Spleen (tissue), 7 donors: ENCODE results near the gene KIF26B.

Experiments used
- POLR2A ChIP-seq, 3 donors: fragments of 450-650 bp; IDR thresholded peaks; one replicate each; pipeline ENCODE4 v1.5.1; 2017; ENCODE audit warnings: antibody characterized with exemption in 3 of 3, mild to moderate bottlenecking in 1 of 3
- POLR2AphosphoS5 ChIP-seq, 3 donors: sonication (generic); formaldehyde crosslinking; IDR thresholded peaks; one replicate each; pipeline ENCODE4 v1.5.1; 2017; ENCODE audit warnings: antibody characterized with exemption in 3 of 3
- TF ChIP-seq, protein P1 (sequence below), 11 experiments: fragments of 200-600 bp in 7 of 11; fragments of 450-650 bp in 4 of 11; sonication (generic) in 4 of 11; IDR thresholded peaks in 8 of 11; conservative IDR thresholded peaks in 3 of 11; 1 replicate in 7 of 11; 2 replicates in 4 of 11; pipeline versions ENCODE4 v1.4.0 to v1.8.0; 2016 to 2021; ENCODE audit warnings: antibody characterized with exemption in 11 of 11, inconsistent platforms in 4 of 11, mild to moderate bottlenecking in 1 of 11
- donor health status: DM: no; HTN: no; CAD: no; lungs with moderate emphysema.
- donor health status: DM: no; HTN: no; CAD: no.
- donor health status: DM: no; HTN: no; CAD: no.

DNA sequence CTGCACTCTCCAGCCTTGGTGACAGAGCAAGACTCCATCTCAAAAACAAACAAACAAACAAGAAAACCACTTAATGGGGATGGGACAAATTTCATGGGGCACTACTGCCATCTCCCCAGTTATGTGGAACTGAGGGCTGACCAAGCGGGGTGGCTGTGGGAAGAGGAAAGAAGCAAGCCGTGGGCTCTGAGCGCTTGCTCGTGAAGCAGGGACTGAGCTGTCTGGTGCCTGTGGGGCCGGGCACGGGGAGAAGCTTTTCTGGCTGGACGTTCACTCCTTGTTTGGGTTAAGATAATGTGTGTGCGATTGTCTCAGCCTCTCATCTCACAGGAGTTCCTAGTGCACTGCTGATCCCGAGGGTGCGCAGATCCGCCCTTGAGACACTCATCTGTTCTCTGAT is 22.0 kb upstream of the KIF26B start:
- TF ChIP-seq POLR2AphosphoS5 (IDR thresholded peaks at IDR 0.05), result no peak
- TF ChIP-seq POLR2A (IDR thresholded peaks at IDR 0.05), result no peak
- TF ChIP-seq, protein P1, sequence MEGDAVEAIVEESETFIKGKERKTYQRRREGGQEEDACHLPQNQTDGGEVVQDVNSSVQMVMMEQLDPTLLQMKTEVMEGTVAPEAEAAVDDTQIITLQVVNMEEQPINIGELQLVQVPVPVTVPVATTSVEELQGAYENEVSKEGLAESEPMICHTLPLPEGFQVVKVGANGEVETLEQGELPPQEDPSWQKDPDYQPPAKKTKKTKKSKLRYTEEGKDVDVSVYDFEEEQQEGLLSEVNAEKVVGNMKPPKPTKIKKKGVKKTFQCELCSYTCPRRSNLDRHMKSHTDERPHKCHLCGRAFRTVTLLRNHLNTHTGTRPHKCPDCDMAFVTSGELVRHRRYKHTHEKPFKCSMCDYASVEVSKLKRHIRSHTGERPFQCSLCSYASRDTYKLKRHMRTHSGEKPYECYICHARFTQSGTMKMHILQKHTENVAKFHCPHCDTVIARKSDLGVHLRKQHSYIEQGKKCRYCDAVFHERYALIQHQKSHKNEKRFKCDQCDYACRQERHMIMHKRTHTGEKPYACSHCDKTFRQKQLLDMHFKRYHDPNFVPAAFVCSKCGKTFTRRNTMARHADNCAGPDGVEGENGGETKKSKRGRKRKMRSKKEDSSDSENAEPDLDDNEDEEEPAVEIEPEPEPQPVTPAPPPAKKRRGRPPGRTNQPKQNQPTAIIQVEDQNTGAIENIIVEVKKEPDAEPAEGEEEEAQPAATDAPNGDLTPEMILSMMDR (IDR thresholded peaks at IDR 0.05 in 8 of 11, conservative IDR thresholded peaks at IDR 0.05 in 3 of 11), result no peak
